T47D (cell line): ENCODE measurements around the gene ATP8A2.

Experiments used
- DNase-seq, 2 experiments: peaks; one replicate each; pipeline versions ENCODE4 v3.0.0 to v3.0.0-alpha.2; 2011 to 2012; ENCODE audit warnings: low read depth in 1 of 2, low spot score in 1 of 2
- JUND ChIP-seq: IDR thresholded peaks from 2 replicates; pipeline ENCODE4 v1.6.1; 2012; ENCODE audit warnings: low read depth
- in situ Hi-C: cut with HindIII; loops from 2 replicates; pipeline ENCODE4 v1.10.0; 2016; ENCODE audit warnings: low sequenced_read_pairs, low pct_unique_long_range_greater_than_20kb

The ATP8A2 gene

GRCh38 chr13:25727810-25728209 is 356.0 kb downstream of the ATP8A2 start:
- no peak for DNase-seq
- TF ChIP-seq JUND, result no peak
- in situ Hi-C loops, result no loop called here

GRCh38 chr13:25729201-25729600 is 357.4 kb downstream of the ATP8A2 start:
- DNase-seq, result peak in 1 of 2 experiments; percentile 44
- no peak for TF ChIP-seq JUND
- in situ Hi-C loops, result no loop called here

GRCh38 chr13:25731037-25731436 is 359.3 kb downstream of the ATP8A2 start:
- no peak for DNase-seq
- no peak for TF ChIP-seq JUND
- in situ Hi-C loops, result no loop called here

GRCh38 chr13:25731536-25731935 is 359.8 kb downstream of the ATP8A2 start:
- no peak for TF ChIP-seq JUND
- in situ Hi-C loops, result no loop called here
- no peak for DNase-seq

- no peak for DNase-seq
- in situ Hi-C loops, result no loop called here
- TF ChIP-seq JUND, result no peak
Observed at GRCh38 chr13:25732111-25732865, 360.5 kb downstream of the ATP8A2 start.

- in situ Hi-C loops, result no loop called here
- no peak for DNase-seq
- TF ChIP-seq JUND, result no peak
Observed at GRCh38 chr13:25733001-25733491, 361.3 kb downstream of the ATP8A2 start.

GRCh38 chr13:25733696-25734435 is 362.1 kb downstream of the ATP8A2 start:
- TF ChIP-seq JUND, result no peak
- in situ Hi-C loops, result no loop called here

GRCh38 chr13:25738342-25739196 is 366.8 kb downstream of the ATP8A2 start:
- in situ Hi-C loops, result no loop called here
- DNase-seq, result no peak
- no peak for TF ChIP-seq JUND

More at GRCh38 chr13:25733696-25734435, 362.1 kb downstream of the ATP8A2 start:
- DNase-seq, result peak in 1 of 2 experiments; percentile 30

GRCh38 chr13:25739376-25739775 is 367.6 kb downstream of the ATP8A2 start:
- no peak for DNase-seq
- in situ Hi-C loops, result no loop called here
- TF ChIP-seq JUND, result no peak

GRCh38 chr13:25741796-25742195 is 370.0 kb downstream of the ATP8A2 start:
- in situ Hi-C loops, result no loop called here
- no peak for TF ChIP-seq JUND
- no peak for DNase-seq

GRCh38 chr13:25742220-25742619 is 370.4 kb downstream of the ATP8A2 start:
- in situ Hi-C loops, result no loop called here
- DNase-seq, result no peak
- TF ChIP-seq JUND, result no peak

- no peak for TF ChIP-seq JUND
- DNase-seq, result no peak
- in situ Hi-C loops, result no loop called here
Observed at GRCh38 chr13:25743421-25743820, 371.6 kb downstream of the ATP8A2 start.
